Panc1 (cell line): ENCODE results near the gene MVD. TPM values are rescaled to one million over a fixed set of nuclear protein-coding genes. Genes with fewer than 3 reads are reported as not detected.

Experiments
- ATAC-seq: fragments of 200-7000 bp; cut with Tn5 transposase; 2 replicates; pipeline ENCODE4 v1.9.1; 2020; ENCODE audit warnings: mild to moderate bottlenecking, moderate library complexity
- BruUV-seq: library from RNA; stranded (reverse); fragments of 400-500 nt; replicated peaks from 2 replicates; lab custom pipeline; 2021; lab: Mats Ljungman, UMichigan
- CTCF ChIA-PET: fragments of 300-600 bp; sonication (Branson Sonifier 250); formaldehyde crosslinking; loops from one replicate; lab custom pipeline; 2022; ENCODE audit warnings: antibody characterized with exemption; lab: Charles Lee
- POLR2A ChIA-PET: fragments of 300-600 bp; sonication (Branson Sonifier 250); formaldehyde crosslinking; loops from one replicate; lab custom pipeline; 2022; ENCODE audit warnings: antibody characterized with exemption; lab: Charles Lee
- DNase-seq: peaks from one replicate; pipeline ENCODE4 v3.0.0-alpha.2; 2010; ENCODE audit warnings: low read depth, low spot score
- H3K27ac ChIP-seq: 2 replicates; pipeline ENCODE4 v1.5.1; 2011; ENCODE audit warnings: mild to moderate bottlenecking, low read length, inconsistent platforms
- H3K27me3 ChIP-seq: fragments of 200-500 bp; sonication (Bioruptor generic); 2 replicates; pipeline ENCODE4 v1.6.0; 2014; ENCODE audit warnings: low read length, inconsistent platforms; ENCODE audit not compliant: control insufficient read depth, insufficient read depth
- H3K36me3 ChIP-seq: fragments of 200-500 bp; sonication (Bioruptor generic); 2 replicates; pipeline ENCODE4 v1.5.1; 2014; ENCODE audit warnings: inconsistent platforms, mild to moderate bottlenecking, low read length, moderate library complexity; ENCODE audit not compliant: control insufficient read depth, insufficient read depth
- H3K4me1 ChIP-seq: 2 replicates; pipeline ENCODE4 v1.5.1; 2011; ENCODE audit warnings: inconsistent platforms, mild to moderate bottlenecking, low read length, moderate library complexity; ENCODE audit not compliant: control insufficient read depth, insufficient read depth
- H3K4me3 ChIP-seq, 2 experiments: 2 replicates each; pipeline ENCODE4 v1.5.1; 2011 to 2012; ENCODE audit warnings: low read depth in 2 of 2, low read length in 2 of 2, mild to moderate bottlenecking in 2 of 2, inconsistent platforms in 1 of 2, moderate library complexity in 1 of 2
- H3K9me3 ChIP-seq: fragments of 200-500 bp; sonication (Bioruptor generic); 2 replicates; pipeline ENCODE4 v1.5.1; 2014; ENCODE audit warnings: low read depth, mild to moderate bottlenecking, inconsistent platforms, low read length, moderate library complexity; ENCODE audit not compliant: control insufficient read depth, insufficient read depth
- CTCF ChIP-seq: fragments of 450-650 bp; IDR thresholded peaks from 2 replicates; pipeline ENCODE4 v1.5.1; 2017; ENCODE audit warnings: mild to moderate bottlenecking
- POLR2AphosphoS5 ChIP-seq: IDR thresholded peaks from 2 replicates; pipeline ENCODE4 v1.6.1; 2012; ENCODE audit warnings: mild to moderate bottlenecking, low read depth, low read length, moderate library complexity
- REST ChIP-seq, 2 experiments: IDR thresholded peaks; 2 replicates each; pipeline ENCODE4 v1.6.1; 2011 to 2012; ENCODE audit warnings: low read depth in 2 of 2, control low read depth in 1 of 2, low read length in 1 of 2, mild to moderate bottlenecking in 1 of 2, moderate library complexity in 1 of 2; ENCODE audit not compliant: insufficient read depth in 1 of 2
- SIN3A ChIP-seq: IDR thresholded peaks from 2 replicates; pipeline ENCODE4 v1.6.1; 2012; ENCODE audit warnings: low read depth, mild to moderate bottlenecking, low read length, moderate library complexity, borderline replicate concordance; ENCODE audit not compliant: insufficient read depth
- TCF7L2 ChIP-seq: IDR thresholded peaks from 2 replicates; pipeline ENCODE4 v1.6.1; 2011; ENCODE audit warnings: mild to moderate bottlenecking, low read depth, low read length, inconsistent platforms
- in situ Hi-C: cut with HindIII; loops from 2 replicates; pipeline ENCODE4 v1.10.0; 2016; ENCODE audit warnings: low sequenced_read_pairs, low pct_unique_long_range_greater_than_20kb
- intact Hi-C: fragments of 100-400 bp; cut with micrococcal nuclease; formaldehyde crosslinking; loops from one replicate; pipeline ENCODE4 v1.10.0; 2022; ENCODE audit not compliant: unreplicated experiment
- total RNA-seq: library from RNA; stranded (reverse); gene quantifications from one replicate; pipeline ENCODE4 v1.2.1, GENCODE V29; 2021; ENCODE audit not compliant: unreplicated experiment

The MVD gene
- total RNA-seq, 1 experiment from 2014 or later = 96.8 TPM

- intact Hi-C loops (no loop called here), in situ Hi-C loops (no loop called here)
- DNase-seq (no peak), ATAC-seq (no peak)
- no peak overlapping the region for H3K4me3 ChIP-seq
- H3K27ac ChIP-seq = no peak overlapping the region
- no peaks in the 10 kb centered on the region for H3K36me3 ChIP-seq
- no peaks in the 10 kb centered on the region for H3K9me3 ChIP-seq
- ChIA-PET POLR2A (no interaction called here), CTCF (no interaction called here)
- H3K4me1 ChIP-seq = no peaks in the 10 kb centered on the region
- no peak for TF ChIP-seq REST (IDR thresholded peaks at IDR 0.05; ENCODE audit: insufficient read depth in 1 of 2, low read depth in 2 of 2, low read length in 1 of 2)
- no peak for TF ChIP-seq POLR2AphosphoS5
- no peak for TF ChIP-seq SIN3A
- no peak for TF ChIP-seq CTCF
- TF ChIP-seq TCF7L2 = no peak
- BruUV-seq = no TSS peak
- H3K27me3 ChIP-seq = no peaks in the 10 kb centered on the region
Observed at GRCh38 chr16:88627531-88628411, 35.1 kb downstream of the MVD start.

GRCh38 chr16:88626646-88627045, 36.2 kb downstream of the MVD start:
- CTCF ChIA-PET = no interaction called here
- TSS peak; percentile 64 for BruUV-seq

More at GRCh38 chr16:88626646-88627045, 36.2 kb downstream of the MVD start:
- H3K4me1 ChIP-seq = no peaks in the 10 kb centered on the region
- in situ Hi-C loops (no loop called here), intact Hi-C loops (no loop called here)
- H3K27me3 ChIP-seq = no peaks in the 10 kb centered on the region
- ATAC-seq = no peak
- TF ChIP-seq CTCF = no peak
- TF ChIP-seq SIN3A = no peak
- TF ChIP-seq REST (IDR thresholded peaks at IDR 0.05; ENCODE audit: insufficient read depth in 1 of 2, low read depth in 2 of 2, low read length in 1 of 2) = no peak
- no peak for TF ChIP-seq POLR2AphosphoS5
- no peak for TF ChIP-seq TCF7L2
- no peak overlapping the region for H3K27ac ChIP-seq
- no peak overlapping the region for H3K4me3 ChIP-seq
- no peak for DNase-seq
- H3K36me3 ChIP-seq = no peaks in the 10 kb centered on the region
- H3K9me3 ChIP-seq = no peaks in the 10 kb centered on the region
- POLR2A ChIA-PET = no interaction called here
